Muscle layer of duodenum (tissue), 2 donors: ENCODE data around the gene LDHA.

Experiments used
- H3K27ac ChIP-seq: one replicate; pipeline ENCODE4 v1.7.0; 2013; ENCODE audit warnings: mild to moderate bottlenecking, low read length
- H3K27me3 ChIP-seq: one replicate; pipeline ENCODE4 v1.7.0; 2013; ENCODE audit warnings: low read depth, mild to moderate bottlenecking, control low read depth, low read length
- H3K36me3 ChIP-seq, 2 donors: one replicate each; pipeline ENCODE4 v1.7.0; 2013; ENCODE audit warnings: low read length in 2 of 2, control low read depth in 1 of 2, mild to moderate bottlenecking in 1 of 2; ENCODE audit not compliant: insufficient read depth in 2 of 2, control insufficient read depth in 1 of 2
- H3K4me1 ChIP-seq, 2 donors: one replicate each; pipeline ENCODE4 v1.7.0; 2013; ENCODE audit warnings: low read length in 2 of 2, mild to moderate bottlenecking in 2 of 2, control low read depth in 1 of 2, moderate library complexity in 1 of 2; ENCODE audit not compliant: insufficient read depth in 2 of 2, control insufficient read depth in 1 of 2
- H3K4me3 ChIP-seq, 2 donors: one replicate each; pipeline ENCODE4 v1.7.0; 2013; ENCODE audit warnings: low read length in 2 of 2, low read depth in 1 of 2, mild to moderate bottlenecking in 1 of 2
- H3K9me3 ChIP-seq, 2 donors: one replicate each; pipeline ENCODE4 v1.7.0; 2013; ENCODE audit warnings: low read length in 2 of 2, control low read depth in 1 of 2, mild to moderate bottlenecking in 1 of 2; ENCODE audit not compliant: control insufficient read depth in 1 of 2
- donor health status: healthy.

LDHA gene

GRCh38 chr11:18394275-18394927, at the start of gene LDHA:
Gene LDHA (plus strand): TSS chr11:18394563. CDS start chr11:18396843, 2,280 bp downstream.
- Histone ChIP-seq H3K27ac (peak within 1 kb of the TSS; percentile 98), H3K4me3 (peak within 1 kb of the TSS; percentile 91 to 96), H3K4me1 (peaks cover 7 to 11% of the 10 kb centered on the region in 2 donors), H3K9me3 (no peaks in the 10 kb centered on the region), H3K27me3 (no peaks in the 10 kb centered on the region), H3K36me3 (peaks cover 24 to 29% of the 10 kb centered on the region in 2 donors)

DNA sequence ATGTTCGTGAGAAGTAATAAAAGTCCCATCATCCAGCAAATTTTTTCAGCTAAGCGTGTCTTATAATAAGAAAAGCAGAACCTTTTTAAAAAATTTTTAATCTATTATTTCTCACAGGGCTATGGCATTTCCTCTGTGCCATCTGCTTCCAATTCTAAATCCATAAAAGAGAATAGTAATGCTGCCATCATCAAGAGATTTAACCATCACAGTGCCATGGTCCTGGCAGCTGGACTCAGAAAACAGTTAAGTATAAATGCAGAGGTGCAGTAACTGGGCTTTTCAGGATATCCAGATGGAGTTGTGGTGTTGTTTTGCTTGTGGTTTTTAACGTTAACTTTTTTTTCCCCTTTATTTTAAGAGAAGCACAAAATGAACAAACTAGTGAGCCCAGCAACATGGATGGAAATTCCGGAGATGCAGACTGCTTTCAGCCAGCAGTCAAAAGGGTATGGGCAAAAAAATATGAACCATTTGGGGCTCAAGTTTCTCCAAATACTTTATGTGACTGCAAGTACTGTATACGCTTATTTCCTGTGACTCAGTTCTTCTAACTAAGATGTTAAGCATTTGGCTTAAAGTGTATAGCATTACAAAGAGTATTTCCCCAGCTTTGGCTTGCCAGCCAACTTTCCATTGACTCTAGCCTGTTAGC, 46.8 kb upstream of the LDHA start:
- peaks cover 38 to 56% of the 10 kb centered on the region in 2 donors for H3K36me3 ChIP-seq

DNA sequence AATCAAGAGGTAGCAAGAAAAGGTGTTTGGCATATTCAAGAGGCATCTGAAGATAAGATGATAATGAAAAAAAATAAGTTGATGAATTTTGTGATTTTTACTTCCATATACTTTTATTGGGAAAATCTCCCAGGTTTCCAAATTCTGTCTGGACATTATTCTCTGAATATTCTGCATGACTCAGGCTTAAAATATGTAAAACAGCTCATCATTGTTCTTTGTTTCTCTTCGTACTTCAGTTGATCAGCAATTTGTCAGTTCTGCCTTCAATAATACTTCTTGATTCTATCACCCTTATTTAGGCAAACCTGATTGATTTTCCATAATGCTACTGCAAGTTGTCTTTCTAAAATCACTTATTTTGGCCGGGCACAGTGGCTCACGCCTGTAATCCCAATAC, 41.8 kb upstream of the LDHA start:
- H3K36me3 ChIP-seq = peaks cover 32 to 47% of the 10 kb centered on the region in 2 donors
- no peaks in the 10 kb centered on the region for H3K27me3 ChIP-seq
- no peak overlapping the region for H3K27ac ChIP-seq
- no peaks in the 10 kb centered on the region for H3K4me1 ChIP-seq
- H3K4me3 ChIP-seq = no peak overlapping the region
- no peaks in the 10 kb centered on the region for H3K9me3 ChIP-seq

More for the DNA sequence above, 46.8 kb upstream of the LDHA start:
- no peaks in the 10 kb centered on the region for H3K4me1 ChIP-seq
- H3K4me3 ChIP-seq = no peak overlapping the region
- H3K27me3 ChIP-seq = no peaks in the 10 kb centered on the region
- no peak overlapping the region for H3K27ac ChIP-seq
- H3K9me3 ChIP-seq = no peaks in the 10 kb centered on the region

- H3K27me3 ChIP-seq = no peaks in the 10 kb centered on the region
Observed at GRCh38 chr11:18358646-18359045, 35.7 kb upstream of the LDHA start.

GRCh38 chr11:18361154-18361553, 33.2 kb upstream of the LDHA start:
- Histone ChIP-seq H3K27me3 (no peaks in the 10 kb centered on the region), H3K9me3 (no peaks in the 10 kb centered on the region), H3K27ac (no peak overlapping the region), H3K4me3 (no peak overlapping the region), H3K4me1 (no peaks in the 10 kb centered on the region), H3K36me3 (peaks cover 55 to 64% of the 10 kb centered on the region in 2 donors)

More at GRCh38 chr11:18358646-18359045, 35.7 kb upstream of the LDHA start:
- Histone ChIP-seq H3K36me3 (peaks cover 42 to 56% of the 10 kb centered on the region in 2 donors), H3K27ac (no peak overlapping the region), H3K9me3 (no peaks in the 10 kb centered on the region), H3K4me3 (no peak overlapping the region), H3K4me1 (no peaks in the 10 kb centered on the region)

- Histone ChIP-seq H3K4me1 (no peaks in the 10 kb centered on the region), H3K36me3 (peaks cover 40 to 53% of the 10 kb centered on the region in 2 donors), H3K9me3 (no peaks in the 10 kb centered on the region), H3K4me3 (no peak overlapping the region), H3K27me3 (no peaks in the 10 kb centered on the region), H3K27ac (no peak overlapping the region)
Observed at GRCh38 chr11:18364495-18365073, 29.8 kb upstream of the LDHA start.

GRCh38 chr11:18365741-18366140, 28.6 kb upstream of the LDHA start:
- H3K27ac ChIP-seq = no peak overlapping the region
- H3K36me3 ChIP-seq = peaks cover 37 to 46% of the 10 kb centered on the region in 2 donors
- H3K4me1 ChIP-seq = no peaks in the 10 kb centered on the region
- no peak overlapping the region for H3K4me3 ChIP-seq
- no peaks in the 10 kb centered on the region for H3K9me3 ChIP-seq
- no peaks in the 10 kb centered on the region for H3K27me3 ChIP-seq

GRCh38 chr11:18366286-18366685, 28.1 kb upstream of the LDHA start:
- H3K4me1 ChIP-seq = no peaks in the 10 kb centered on the region
- H3K27me3 ChIP-seq = no peaks in the 10 kb centered on the region
- H3K36me3 ChIP-seq = peaks cover 34 to 43% of the 10 kb centered on the region in 2 donors
- no peak overlapping the region for H3K4me3 ChIP-seq
- H3K27ac ChIP-seq = no peak overlapping the region
- H3K9me3 ChIP-seq = no peaks in the 10 kb centered on the region

DNA sequence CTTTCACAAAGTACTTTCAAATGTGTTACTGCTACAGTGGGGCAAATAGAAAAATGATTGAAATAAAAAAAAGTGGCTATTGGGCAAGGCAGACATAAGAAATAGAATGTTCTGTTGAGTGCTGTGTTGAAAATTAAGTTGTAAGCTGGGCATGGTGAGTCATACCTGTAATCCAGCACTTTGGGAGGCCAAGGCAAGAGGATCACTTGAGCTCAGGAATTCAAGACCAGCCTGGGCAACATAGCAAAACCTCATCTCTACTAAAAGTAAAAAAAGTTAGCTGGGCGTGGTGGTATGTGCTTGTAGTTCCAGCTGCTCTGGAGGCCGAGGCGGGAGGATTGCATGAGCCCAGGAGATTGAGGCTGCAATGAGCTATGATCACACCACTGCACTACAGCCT, 26.9 kb upstream of the LDHA start:
- Histone ChIP-seq H3K4me1 (no peaks in the 10 kb centered on the region), H3K27ac (no peak overlapping the region), H3K4me3 (no peak overlapping the region), H3K27me3 (no peaks in the 10 kb centered on the region), H3K36me3 (peaks cover 25 to 34% of the 10 kb centered on the region in 2 donors), H3K9me3 (no peaks in the 10 kb centered on the region)

DNA sequence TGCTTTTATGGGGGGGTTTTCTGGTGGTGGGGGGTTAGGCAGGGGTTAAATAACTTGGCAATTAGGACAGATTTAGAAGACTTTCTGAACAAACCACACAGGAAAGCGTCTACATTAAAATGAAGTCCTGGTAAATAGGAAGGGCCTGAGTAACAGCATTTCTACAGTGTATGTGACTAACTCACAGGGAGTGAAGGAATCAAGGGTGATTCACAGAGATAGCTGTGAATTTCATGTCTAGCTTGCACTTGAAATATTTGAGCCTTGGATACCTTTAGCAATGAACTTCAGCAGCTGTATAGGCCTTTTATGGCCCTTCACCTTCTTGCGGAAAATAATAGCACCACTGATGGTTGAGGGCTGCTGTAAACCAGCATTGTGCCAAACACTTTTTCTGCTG, 26.1 kb upstream of the LDHA start:
- Histone ChIP-seq H3K27me3 (no peaks in the 10 kb centered on the region), H3K4me1 (no peaks in the 10 kb centered on the region), H3K9me3 (no peaks in the 10 kb centered on the region), H3K27ac (no peak overlapping the region), H3K36me3 (peaks cover 22 to 30% of the 10 kb centered on the region in 2 donors), H3K4me3 (no peak overlapping the region)

- Histone ChIP-seq H3K27me3 (no peaks in the 10 kb centered on the region), H3K4me3 (no peak overlapping the region), H3K9me3 (no peaks in the 10 kb centered on the region), H3K36me3 (peaks cover 16 to 18% of the 10 kb centered on the region in 2 donors), H3K27ac (no peak overlapping the region), H3K4me1 (no peaks in the 10 kb centered on the region)
Observed at GRCh38 chr11:18369398-18369797, 25.0 kb upstream of the LDHA start.
